HepG2 (cell line): ENCODE measurements around the gene AOX1. TPM values are rescaled to one million over a fixed set of nuclear protein-coding genes. Genes with fewer than 3 reads are reported as not detected.
A peak's percentile ranks its signal among the peaks of the same experiment; 100 is the strongest.

Experiments used
- CREM ChIP-seq, 2 experiments: sonication (generic) in 1 of 2; formaldehyde crosslinking in 1 of 2; IDR thresholded peaks; 2 replicates each; pipeline versions ENCODE4 v1.4.0 to v1.6.1; 2016 to 2020; ENCODE audit warnings: antibody characterized with exemption in 1 of 2, mild to moderate bottlenecking in 1 of 2, missing genetic modification reagents in 1 of 2
- DMAP1 ChIP-seq: IDR thresholded peaks from 2 replicates; pipeline ENCODE4 v1.6.1; 2016
- JUND ChIP-seq: sonication (generic); formaldehyde crosslinking; IDR thresholded peaks from 2 replicates; pipeline ENCODE4 v1.8.0; 2022; ENCODE audit warnings: mild to moderate bottlenecking, missing genetic modification reagents
- MED8 ChIP-seq: sonication (generic); formaldehyde crosslinking; IDR thresholded peaks from 2 replicates; pipeline ENCODE4 v1.8.1; 2023; ENCODE audit warnings: mild to moderate bottlenecking, missing genetic modification reagents; ENCODE audit not compliant: insufficient replicate concordance
- MLLT10 ChIP-seq: sonication (generic); formaldehyde crosslinking; IDR thresholded peaks from 2 replicates; pipeline ENCODE4 v1.4.0; 2020; ENCODE audit warnings: missing genetic modification reagents
- NONO ChIP-seq, 2 experiments: fragments of 450-650 bp in 1 of 2; sonication (generic) in 1 of 2; formaldehyde crosslinking in 1 of 2; IDR thresholded peaks in 1 of 2; conservative IDR thresholded peaks in 1 of 2; 2 replicates each; pipeline versions ENCODE4 v1.6.1 to v1.8.0; 2017 to 2022; ENCODE audit warnings: mild to moderate bottlenecking in 1 of 2, missing genetic modification reagents in 1 of 2, moderate library complexity in 1 of 2
- PCBP1 ChIP-seq: fragments of 200-400 bp; formaldehyde crosslinking; IDR thresholded peaks from 2 replicates; pipeline ENCODE4 v1.6.1; 2017; ENCODE audit warnings: mild to moderate bottlenecking, low read depth, low read length, borderline replicate concordance
- SAP130 ChIP-seq: IDR thresholded peaks from 2 replicates; pipeline ENCODE4 v1.6.1; 2016; ENCODE audit warnings: low read depth
- SKI ChIP-seq: fragments of 450-650 bp; IDR thresholded peaks from one replicate; pipeline ENCODE4 v1.6.1; 2018; ENCODE audit warnings: mild to moderate bottlenecking; ENCODE audit not compliant: partially characterized antibody
- TFAP4 ChIP-seq: sonication (generic); IDR thresholded peaks from 2 replicates; pipeline ENCODE4 v1.6.1; 2016; ENCODE audit warnings: low read depth, borderline replicate concordance
- ZNF276 ChIP-seq: sonication (generic); formaldehyde crosslinking; IDR thresholded peaks from 2 replicates; pipeline ENCODE4 v1.4.0; 2020; ENCODE audit warnings: mild to moderate bottlenecking, low read depth, missing genetic modification reagents
- ZNF281 ChIP-seq: sonication (generic); formaldehyde crosslinking; IDR thresholded peaks from 2 replicates; pipeline ENCODE4 v1.4.0; 2020; ENCODE audit warnings: missing genetic modification reagents, borderline replicate concordance
- ZNF382 ChIP-seq: sonication (generic); formaldehyde crosslinking; IDR thresholded peaks from 2 replicates; pipeline ENCODE4 v1.5.0; 2020; ENCODE audit warnings: missing genetic modification reagents, mild to moderate bottlenecking, borderline replicate concordance
- ZNF777 ChIP-seq: sonication (generic); formaldehyde crosslinking; IDR thresholded peaks from 2 replicates; pipeline ENCODE4 v1.4.0; 2020; ENCODE audit warnings: missing genetic modification reagents
- polyA plus RNA-seq, 8 experiments: library from polyadenylated mRNA; depleted of rRNA in 3 of 8; stranded (reverse) in 7 of 8; unstranded in 1 of 8; fragments of >200 nt; fragmentation: Illumina TruSeq in 4 of 8; extraction: Trizol in 4 of 8; gene quantifications; 2 replicates each; pipeline versions ENCODE4 v1.2.1 to v1.2.3, GENCODE V29; 2011 to 2016; ENCODE audit warnings: low read depth in 4 of 8, missing spikeins in 1 of 8, mixed read lengths in 1 of 8; ENCODE audit not compliant: insufficient read depth in 1 of 8
- total RNA-seq, 5 experiments: library from RNA; depleted of rRNA; stranded (reverse); fragments of >200 nt; fragmentation: Illumina TruSeq; extraction: Trizol; gene quantifications; 2 replicates each; pipeline ENCODE4 v1.2.3, GENCODE V29; 2016; ENCODE audit warnings: low read depth in 1 of 5
- TF ChIP-seq, protein P1 (sequence below): sonication (generic); formaldehyde crosslinking; IDR thresholded peaks from 2 replicates; pipeline ENCODE4 v1.4.0; 2020; ENCODE audit warnings: low read depth, missing genetic modification reagents
- TF ChIP-seq, protein P2 (sequence below): sonication (generic); formaldehyde crosslinking; IDR thresholded peaks from 2 replicates; pipeline ENCODE4 v1.9.0; 2021; ENCODE audit warnings: missing genetic modification reagents, mild to moderate bottlenecking, borderline replicate concordance

Gene AOX1
- total and polyA plus RNA-seq, 2 of the 13 experiments (the other 11 are each of a cell fraction or from before 2014, with no cell fraction given), result 9.2 to 18.0 TPM

DNA sequence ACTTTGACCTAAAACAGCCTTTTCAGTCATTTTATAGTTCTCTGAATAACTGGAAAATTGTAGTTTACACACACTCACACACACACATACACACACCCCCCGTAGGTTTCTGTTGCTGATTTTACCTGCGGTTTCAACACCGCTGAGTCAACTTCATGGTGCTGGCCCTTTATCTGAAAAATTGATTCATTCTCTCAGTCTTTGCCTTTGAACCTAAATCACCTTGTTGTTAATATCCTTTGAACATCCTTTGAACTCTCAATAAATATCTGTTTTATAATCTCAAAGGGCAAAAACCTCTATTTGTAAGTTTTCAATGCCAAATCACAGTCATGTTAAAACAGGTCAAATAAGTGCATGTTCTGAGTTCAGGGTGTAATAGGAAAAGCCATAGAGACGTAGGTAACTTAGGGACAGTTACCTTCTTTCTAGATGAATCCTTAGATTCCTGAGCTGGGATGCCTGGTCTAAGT lies 116.9 kb downstream of the AOX1 start (continued):
- TF ChIP-seq, protein P1, sequence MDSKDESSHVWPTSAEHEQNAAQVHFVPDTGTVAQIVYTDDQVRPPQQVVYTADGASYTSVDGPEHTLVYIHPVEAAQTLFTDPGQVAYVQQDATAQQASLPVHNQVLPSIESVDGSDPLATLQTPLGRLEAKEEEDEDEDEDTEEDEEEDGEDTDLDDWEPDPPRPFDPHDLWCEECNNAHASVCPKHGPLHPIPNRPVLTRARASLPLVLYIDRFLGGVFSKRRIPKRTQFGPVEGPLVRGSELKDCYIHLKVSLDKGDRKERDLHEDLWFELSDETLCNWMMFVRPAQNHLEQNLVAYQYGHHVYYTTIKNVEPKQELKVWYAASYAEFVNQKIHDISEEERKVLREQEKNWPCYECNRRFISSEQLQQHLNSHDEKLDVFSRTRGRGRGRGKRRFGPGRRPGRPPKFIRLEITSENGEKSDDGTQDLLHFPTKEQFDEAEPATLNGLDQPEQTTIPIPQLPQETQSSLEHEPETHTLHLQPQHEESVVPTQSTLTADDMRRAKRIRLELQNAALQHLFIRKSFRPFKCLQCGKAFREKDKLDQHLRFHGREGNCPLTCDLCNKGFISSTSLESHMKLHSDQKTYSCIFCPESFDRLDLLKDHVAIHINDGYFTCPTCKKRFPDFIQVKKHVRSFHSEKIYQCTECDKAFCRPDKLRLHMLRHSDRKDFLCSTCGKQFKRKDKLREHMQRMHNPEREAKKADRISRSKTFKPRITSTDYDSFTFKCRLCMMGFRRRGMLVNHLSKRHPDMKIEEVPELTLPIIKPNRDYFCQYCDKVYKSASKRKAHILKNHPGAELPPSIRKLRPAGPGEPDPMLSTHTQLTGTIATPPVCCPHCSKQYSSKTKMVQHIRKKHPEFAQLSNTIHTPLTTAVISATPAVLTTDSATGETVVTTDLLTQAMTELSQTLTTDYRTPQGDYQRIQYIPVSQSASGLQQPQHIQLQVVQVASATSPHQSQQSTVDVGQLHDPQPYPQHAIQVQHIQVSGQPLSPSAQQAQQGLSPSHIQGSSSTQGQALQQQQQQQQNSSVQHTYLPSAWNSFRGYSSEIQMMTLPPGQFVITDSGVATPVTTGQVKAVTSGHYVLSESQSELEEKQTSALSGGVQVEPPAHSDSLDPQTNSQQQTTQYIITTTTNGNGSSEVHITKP (CRISPR knock-in tag), result no peak
- TF ChIP-seq SAP130 (CRISPR knock-in tag), result peak; percentile 62
- peak; percentile 82 for TF ChIP-seq SKI
- TF ChIP-seq MED8 (CRISPR knock-in tag), result no peak
- TF ChIP-seq ZNF382 (CRISPR knock-in tag), result no peak
- no peak for TF ChIP-seq JUND
- TF ChIP-seq TFAP4, result 0 out of 2 replicates have a peak, but pooled peaks have one; percentile 44
- TF ChIP-seq ZNF281, result peak; percentile 32; the same call in 1 of the 2 replicates
- no peak for TF ChIP-seq PCBP1
- TF ChIP-seq, protein P2, sequence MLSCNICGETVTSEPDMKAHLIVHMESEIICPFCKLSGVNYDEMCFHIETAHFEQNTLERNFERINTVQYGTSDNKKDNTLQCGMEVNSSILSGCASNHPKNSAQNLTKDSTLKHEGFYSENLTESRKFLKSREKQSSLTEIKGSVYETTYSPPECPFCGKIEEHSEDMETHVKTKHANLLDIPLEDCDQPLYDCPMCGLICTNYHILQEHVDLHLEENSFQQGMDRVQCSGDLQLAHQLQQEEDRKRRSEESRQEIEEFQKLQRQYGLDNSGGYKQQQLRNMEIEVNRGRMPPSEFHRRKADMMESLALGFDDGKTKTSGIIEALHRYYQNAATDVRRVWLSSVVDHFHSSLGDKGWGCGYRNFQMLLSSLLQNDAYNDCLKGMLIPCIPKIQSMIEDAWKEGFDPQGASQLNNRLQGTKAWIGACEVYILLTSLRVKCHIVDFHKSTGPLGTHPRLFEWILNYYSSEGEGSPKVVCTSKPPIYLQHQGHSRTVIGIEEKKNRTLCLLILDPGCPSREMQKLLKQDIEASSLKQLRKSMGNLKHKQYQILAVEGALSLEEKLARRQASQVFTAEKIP (CRISPR knock-in tag), result no peak
- TF ChIP-seq ZNF777 (CRISPR knock-in tag), result no peak
- TF ChIP-seq MLLT10 (CRISPR knock-in tag), result no peak
- no peak for TF ChIP-seq ZNF276 (CRISPR knock-in tag)
- TF ChIP-seq CREM (IDR thresholded peaks at IDR 0.05), result peak; percentile 86
- TF ChIP-seq CREM (CRISPR knock-in tag; IDR thresholded peaks at IDR 0.05), result no peak
- TF ChIP-seq DMAP1 (CRISPR knock-in tag), result no peak
- TF ChIP-seq NONO (IDR thresholded peaks at IDR 0.05), result no peak
- no peak for TF ChIP-seq NONO (CRISPR knock-in tag; conservative IDR thresholded peaks at IDR 0.05)
